Nephron (organoid): ENCODE data around the gene GRIK4.
A peak's percentile ranks its signal among the peaks of the same experiment; 100 is the strongest.

Source experiments
- H3K27ac Mint-ChIP-seq, 3 experiments: 2 replicates each; pipeline ENCODE4 v1.8.0; 2020; ENCODE audit warnings: mixed read lengths in 3 of 3, mild to moderate bottlenecking in 2 of 3, moderate library complexity in 1 of 3
- H3K27me3 Mint-ChIP-seq: 2 replicates; pipeline ENCODE4 v1.8.0; 2021; ENCODE audit warnings: low read depth, mild to moderate bottlenecking, moderate library complexity, mixed read lengths
- H3K36me3 Mint-ChIP-seq: 2 replicates; pipeline ENCODE4 v1.8.0; 2020; ENCODE audit warnings: low read depth, mixed read lengths
- H3K4me1 Mint-ChIP-seq: 2 replicates; pipeline ENCODE4 v1.8.0; 2020; ENCODE audit warnings: mixed read lengths
- H3K4me3 Mint-ChIP-seq, 3 experiments: 2 replicates each; pipeline ENCODE4 v1.8.0; 2020; ENCODE audit warnings: mild to moderate bottlenecking in 3 of 3, mixed read lengths in 3 of 3, moderate library complexity in 2 of 3
- H3K9me3 Mint-ChIP-seq: 2 replicates; pipeline ENCODE4 v1.8.0; 2020; ENCODE audit warnings: mixed read lengths
- CTCF ChIP-seq, 3 experiments: fragments of 200-600 bp; sonication (generic); IDR thresholded peaks; one replicate each; pipeline ENCODE4 v1.5.0; 2021; ENCODE audit warnings: antibody characterized with exemption in 3 of 3; ENCODE audit not compliant: unreplicated experiment in 3 of 3

GRIK4 gene

GRCh38 chr11:120597250-120598215 lies 86.0 kb downstream of the GRIK4 start:
- no peak overlapping the region for H3K4me3 Mint-ChIP-seq
- no peaks in the 10 kb centered on the region for H3K36me3 Mint-ChIP-seq
- TF ChIP-seq CTCF (IDR thresholded peaks at IDR 0.05; ENCODE audit: unreplicated experiment in 3 of 3) = no peak
- no peaks in the 10 kb centered on the region for H3K9me3 Mint-ChIP-seq
- H3K4me1 Mint-ChIP-seq = peaks cover 16% of the 10 kb centered on the region
- peaks cover 38% of the 10 kb centered on the region for H3K27me3 Mint-ChIP-seq
- H3K27ac Mint-ChIP-seq = no peak overlapping the region

- Mint-ChIP-seq H3K27ac (no peak overlapping the region), H3K36me3 (no peaks in the 10 kb centered on the region), H3K4me3 (no peak overlapping the region), H3K4me1 (peaks cover 16% of the 10 kb centered on the region), H3K9me3 (no peaks in the 10 kb centered on the region), H3K27me3 (peaks cover 38% of the 10 kb centered on the region)
- no peak for TF ChIP-seq CTCF (IDR thresholded peaks at IDR 0.05; ENCODE audit: unreplicated experiment in 3 of 3)
Observed at GRCh38 chr11:120598517-120599257, 87.1 kb downstream of the GRIK4 start.

GRCh38 chr11:120599816-120600420 lies 88.4 kb downstream of the GRIK4 start:
- TF ChIP-seq CTCF (IDR thresholded peaks at IDR 0.05; ENCODE audit: unreplicated experiment in 3 of 3) = no peak
- no peak overlapping the region for H3K27ac Mint-ChIP-seq
- peaks cover 20% of the 10 kb centered on the region for H3K4me1 Mint-ChIP-seq
- peaks cover 34% of the 10 kb centered on the region for H3K27me3 Mint-ChIP-seq
- no peak overlapping the region for H3K4me3 Mint-ChIP-seq
- no peaks in the 10 kb centered on the region for H3K36me3 Mint-ChIP-seq
- no peaks in the 10 kb centered on the region for H3K9me3 Mint-ChIP-seq

GRCh38 chr11:120601536-120601935 lies 90.0 kb downstream of the GRIK4 start:
- Mint-ChIP-seq H3K36me3 (no peaks in the 10 kb centered on the region), H3K27me3 (peaks cover 29% of the 10 kb centered on the region), H3K4me3 (no peak overlapping the region), H3K9me3 (no peaks in the 10 kb centered on the region), H3K4me1 (peaks cover 20% of the 10 kb centered on the region), H3K27ac (peak overlapping the region in 2 of 3 experiments; percentile 60 to 62)
- no peak for TF ChIP-seq CTCF (IDR thresholded peaks at IDR 0.05; ENCODE audit: unreplicated experiment in 3 of 3)

DNA sequence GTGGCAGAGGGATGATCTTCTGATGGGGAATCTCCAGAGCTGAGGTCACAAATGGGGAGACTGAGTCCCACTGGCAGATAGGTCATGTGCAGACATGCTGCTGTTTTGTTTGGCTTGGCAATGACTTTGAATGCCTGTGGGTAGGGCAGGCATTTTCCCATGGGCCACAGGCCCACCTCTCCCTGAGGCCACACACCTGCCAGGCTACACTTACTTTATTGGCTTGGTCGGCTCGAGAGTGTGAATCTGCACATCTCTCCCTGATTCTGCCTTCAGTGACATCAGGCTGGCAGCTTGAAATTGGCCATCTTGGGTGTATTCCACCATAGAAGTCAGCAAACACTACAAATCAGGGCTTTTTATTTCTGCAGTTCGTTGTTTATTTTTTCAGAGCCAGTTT lies 91.5 kb downstream of the GRIK4 start:
- peaks cover 29% of the 10 kb centered on the region for H3K27me3 Mint-ChIP-seq
- peaks cover 16% of the 10 kb centered on the region for H3K4me1 Mint-ChIP-seq
- no peak overlapping the region for H3K4me3 Mint-ChIP-seq
- TF ChIP-seq CTCF (IDR thresholded peaks at IDR 0.05; ENCODE audit: unreplicated experiment in 3 of 3) = no peak
- H3K36me3 Mint-ChIP-seq = no peaks in the 10 kb centered on the region
- H3K27ac Mint-ChIP-seq = no peak overlapping the region
- H3K9me3 Mint-ChIP-seq = no peaks in the 10 kb centered on the region
